Transverse colon (tissue), 4 donors: ENCODE data around the gene OR4D1. TPM values are rescaled to one million over a fixed set of nuclear protein-coding genes. Genes with fewer than 3 reads are reported as not detected.
"Not testable (repeated sequence)": the region's sequence is repeated elsewhere in the genome, so short reads cannot be mapped to it uniquely, and the experiment has no call there.

Experiments
- DNase-seq: peaks from one replicate; pipeline ENCODE4 v3.0.0-alpha.2; 2019
- H3K27ac ChIP-seq, 4 donors: fragments of 200-600 bp; sonication (generic); 2 replicates each; pipeline ENCODE4 v1.5.1; 2016 to 2018; ENCODE audit warnings: inconsistent platforms in 4 of 4
- H3K27me3 ChIP-seq: fragments of 200-600 bp; sonication (generic); 2 replicates; pipeline ENCODE4 v1.5.1; 2017; ENCODE audit warnings: inconsistent platforms
- H3K36me3 ChIP-seq, 4 donors: fragments of 200-600 bp; sonication (generic); 2 replicates each; pipeline ENCODE4 v1.5.1; 2017 to 2019; ENCODE audit warnings: inconsistent platforms in 4 of 4
- H3K4me1 ChIP-seq, 4 donors: fragments of 200-600 bp; sonication (generic); 2 replicates each; pipeline ENCODE4 v1.5.1; 2017 to 2020; ENCODE audit warnings: inconsistent platforms in 4 of 4
- H3K4me3 ChIP-seq, 4 donors: fragments of 200-600 bp; sonication (generic); 1 replicate in 1 of 4; 2 replicates in 3 of 4; pipeline versions ENCODE4 v1.5.1 to v1.6.1; 2017 to 2019; ENCODE audit warnings: inconsistent platforms in 4 of 4
- H3K9me3 ChIP-seq, 2 donors: fragments of 200-600 bp; sonication (generic); 2 replicates each; pipeline ENCODE4 v1.5.1; 2017 to 2019; ENCODE audit warnings: inconsistent platforms in 2 of 2
- CTCF ChIP-seq, 5 experiments: fragments of 200-600 bp in 3 of 5; fragments of 450-650 bp in 2 of 5; sonication (generic) in 3 of 5; IDR thresholded peaks; 1 replicate in 2 of 5; 2 replicates in 3 of 5; pipeline ENCODE4 v1.5.1; 2016 to 2017; ENCODE audit warnings: antibody characterized with exemption in 5 of 5, inconsistent platforms in 3 of 5, mild to moderate bottlenecking in 2 of 5, moderate library complexity in 1 of 5
- EP300 ChIP-seq: sonication (generic); formaldehyde crosslinking; IDR thresholded peaks from one replicate; pipeline ENCODE4 v1.6.1; 2017; ENCODE audit warnings: antibody characterized with exemption, low read depth
- POLR2A ChIP-seq: fragments of 450-650 bp; IDR thresholded peaks from one replicate; pipeline ENCODE4 v1.6.1; 2016; ENCODE audit warnings: antibody characterized with exemption, mild to moderate bottlenecking, moderate library complexity
- POLR2AphosphoS5 ChIP-seq, 3 donors: sonication (generic); formaldehyde crosslinking; IDR thresholded peaks; one replicate each; pipeline ENCODE4 v1.6.1; 2016; ENCODE audit warnings: antibody characterized with exemption in 3 of 3
- WGBS, 2 donors: methylation state at CpG; one replicate each; pipeline ENCODE4 v1.1.5; 2018; ENCODE audit warnings: low coverage in 1 of 2; 5-methylcytosine and 5-hydroxymethylcytosine counted together
- in situ Hi-C, 4 donors: fragments of 200-750 bp; cut with MboI; loops; one replicate each; pipeline versions ENCODE4 v1.15.0 to v1.15.1; 2017; ENCODE audit warnings: low sequenced_read_pairs in 3 of 4, low pct_ligation_motif_present in 1 of 4, low pct_unique_long_range_greater_than_20kb in 1 of 4
- intact Hi-C: fragments of 100-400 bp; cut with DNase I; formaldehyde crosslinking; loops from one replicate; pipeline ENCODE4 v1.15.1; 2023; ENCODE audit warnings: low total_unique reads
- total RNA-seq, 4 donors: library from RNA; depleted of rRNA; stranded (reverse); fragments of >200 nt; gene quantifications; one replicate each; pipeline ENCODE4 v1.1.0, GENCODE V29; 2016

OR4D1 gene
- total RNA-seq: not detected

- peaks cover 23 to 24% of the 10 kb centered on the region in 2 donors for H3K9me3 ChIP-seq
- no peak for DNase-seq
- no peaks in the 10 kb centered on the region for H3K4me1 ChIP-seq
- in situ Hi-C loops (loop anchor here in 1 of 4 donors (25.0 kb wide), 1 partner anchor 89 kb away; the partner anchor contains the start of gene LPO), intact Hi-C loops (no loop called here)
- H3K4me3 ChIP-seq: no peak within 1 kb of the TSS
- no peak within 1 kb of the TSS for H3K27ac ChIP-seq
- H3K27me3 ChIP-seq: peaks cover 25% of the 10 kb centered on the region
- WGBS, 2 donors: 54% methylated on average over 1 of the region's 1 CpG; no CpG with 5 or more reads in 1 of the 2 donors
- TF ChIP-seq CTCF (IDR thresholded peaks at IDR 0.05) (no peak), EP300 (no peak)
- H3K36me3 ChIP-seq: no peaks in the 10 kb centered on the region
Measured at GRCh38 chr17:58147930-58148434, at the start of gene OR4D1. OR4D1 (plus strand) TSS chr17:58148384; CDS start chr17:58155154, 6,770 bp downstream.

DNA sequence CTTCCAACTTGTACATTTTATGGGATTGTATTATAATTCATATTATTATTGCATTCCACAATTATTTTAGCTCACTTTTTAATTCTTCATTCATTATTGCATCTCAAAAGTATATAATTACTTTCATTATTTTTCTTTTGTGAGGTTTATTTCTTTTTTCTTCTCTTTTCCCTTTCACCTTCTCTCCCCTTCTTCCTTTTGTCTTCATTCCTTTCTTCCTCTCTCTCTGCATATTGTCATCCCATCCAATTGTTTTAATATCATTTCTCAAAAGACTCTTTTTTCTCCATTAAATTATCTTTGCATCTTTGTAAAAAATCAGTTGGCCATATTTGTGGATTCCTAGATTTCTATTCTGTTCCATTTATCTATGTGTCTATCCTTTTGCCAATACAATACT, 47.7 kb upstream of the OR4D1 start:
- no peak for TF ChIP-seq EP300
- TF ChIP-seq POLR2A: no peak
- TF ChIP-seq CTCF (IDR thresholded peaks at IDR 0.05): no peak
- H3K9me3 ChIP-seq: no peaks in the 10 kb centered on the region
- DNase-seq: no peak
- intact Hi-C loops: no loop called here
- H3K27me3 ChIP-seq: no peaks in the 10 kb centered on the region
- H3K36me3 ChIP-seq: no peaks in the 10 kb centered on the region
- no peak overlapping the region for H3K27ac ChIP-seq
- in situ Hi-C loops: loop anchor here in 2 of 4 donors (25.0 kb wide), 2 partner anchors 238 to 963 kb away; partner anchors contain the start of gene MRPS23 (in 1 of the 2)
- no peak overlapping the region for H3K4me3 ChIP-seq
- H3K4me1 ChIP-seq: no peaks in the 10 kb centered on the region

DNA sequence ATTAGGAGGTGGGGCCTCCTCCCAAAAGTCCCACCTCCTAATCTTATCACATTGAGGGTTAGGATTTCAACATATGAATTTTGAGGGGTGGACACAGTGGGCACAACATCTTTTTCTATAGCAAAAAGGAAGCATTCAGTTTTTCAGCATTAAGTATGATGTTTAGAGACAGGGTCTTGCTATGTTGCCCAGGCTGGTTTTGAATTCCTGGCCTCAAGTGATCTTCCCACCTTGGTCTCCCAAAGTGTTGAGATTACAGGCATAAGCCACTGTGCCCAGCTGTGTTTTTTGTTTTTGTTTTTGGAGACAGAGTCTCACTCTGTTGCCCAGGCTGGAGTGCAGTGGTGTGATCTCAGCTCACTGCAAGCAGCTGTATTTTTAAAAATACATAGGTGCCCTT, 46.3 kb upstream of the OR4D1 start:
- H3K4me1 ChIP-seq, H3K9me3 ChIP-seq, H3K4me3 ChIP-seq, H3K27ac ChIP-seq, DNase-seq, H3K27me3 ChIP-seq, intact Hi-C loops, H3K36me3 ChIP-seq: not testable (repeated sequence)
- in situ Hi-C loops: loop anchor here in 2 of 4 donors (25.0 kb wide), 2 partner anchors 240 to 965 kb away; partner anchors contain the start of gene MRPS23 (in 1 of the 2)

GRCh38 chr17:58105093-58105492, 43.1 kb upstream of the OR4D1 start:
- Histone ChIP-seq H3K9me3 (no peaks in the 10 kb centered on the region), H3K27me3 (no peaks in the 10 kb centered on the region), H3K4me3 (no peak overlapping the region), H3K27ac (no peak overlapping the region), H3K36me3 (no peaks in the 10 kb centered on the region), H3K4me1 (no peaks in the 10 kb centered on the region)
- in situ Hi-C loops (loop anchor here in 2 of 4 donors (25.0 kb wide), 2 partner anchors 243 to 968 kb away; partner anchors contain the start of gene MRPS23 (in 1 of the 2)), intact Hi-C loops (no loop called here)
- WGBS, 2 donors: 78 to 93% methylated on average over 1 of the region's 1 CpG
- no peak for DNase-seq
- TF ChIP-seq POLR2A (no peak), EP300 (no peak), POLR2AphosphoS5 (IDR thresholded peaks at IDR 0.05) (no peak), CTCF (IDR thresholded peaks at IDR 0.05) (no peak)

- no peak for DNase-seq
- no peak for TF ChIP-seq POLR2AphosphoS5 (IDR thresholded peaks at IDR 0.05)
- no peak for TF ChIP-seq EP300
- TF ChIP-seq CTCF (IDR thresholded peaks at IDR 0.05): no peak
- no peak for TF ChIP-seq POLR2A
- H3K27ac ChIP-seq: no peak overlapping the region
- H3K4me1 ChIP-seq: no peaks in the 10 kb centered on the region
- no peaks in the 10 kb centered on the region for H3K36me3 ChIP-seq
- no peak overlapping the region for H3K4me3 ChIP-seq
- no peaks in the 10 kb centered on the region for H3K27me3 ChIP-seq
- 50 to 67% methylated on average over 1 of the region's 1 CpG for WGBS, 2 donors
- H3K9me3 ChIP-seq: no peaks in the 10 kb centered on the region
- in situ Hi-C loops: loop anchor here in 2 of 4 donors (25.0 kb wide), 2 partner anchors 245 to 970 kb away; partner anchors contain the start of gene MRPS23 (in 1 of the 2)
- intact Hi-C loops: no loop called here
Measured at GRCh38 chr17:58107306-58107705, 40.9 kb upstream of the OR4D1 start.
